Measurements from ENCODE around the gene RHBDF1. TPM values are rescaled to one million over a fixed set of nuclear protein-coding genes. Genes with fewer than 3 reads are reported as not detected.

RHBDF1 gene
- total RNA-seq, 2 experiments from 2014 or later = 0.61 TPM; not detected in 1

GRCh38 chr16:76535-77272, 4.3 kb upstream of the RHBDF1 start:
- intact Hi-C loops (cut with micrococcal nuclease) = no loop called here
- Mint-ChIP-seq H3K27ac (peak overlapping the region; percentile 73), H3K4me3 (peak overlapping the region; percentile 82), H3K9me3 (no peaks in the 10 kb centered on the region), H3K4me1 (ENCODE audit: low read depth) (peaks cover 31% of the 10 kb centered on the region), H3K36me3 (ENCODE audit: low read depth) (peaks cover 10% of the 10 kb centered on the region), H3K27me3 (peaks cover 19% of the 10 kb centered on the region)
- no peak for TF ChIP-seq CTCF (IDR thresholded peaks at IDR 0.05)
- POLR2A ChIA-PET = interaction anchor here (0.7 to 2.3 kb wide), 10 partner anchors 9 to 105 kb away, joined by 3 to 11 read pairs (median 5); partner anchors contain the start of genes POLR3K and SNRNP25
- ATAC-seq = no peak
- CTCF ChIA-PET = interaction anchor here (0.8 to 20.7 kb wide), 5 partner anchors 11 to 105 kb away, joined by 3 to 458 read pairs (median 10); partner anchors contain the start of gene HBQ1
- DNase-seq = peak; percentile 32

DNA sequence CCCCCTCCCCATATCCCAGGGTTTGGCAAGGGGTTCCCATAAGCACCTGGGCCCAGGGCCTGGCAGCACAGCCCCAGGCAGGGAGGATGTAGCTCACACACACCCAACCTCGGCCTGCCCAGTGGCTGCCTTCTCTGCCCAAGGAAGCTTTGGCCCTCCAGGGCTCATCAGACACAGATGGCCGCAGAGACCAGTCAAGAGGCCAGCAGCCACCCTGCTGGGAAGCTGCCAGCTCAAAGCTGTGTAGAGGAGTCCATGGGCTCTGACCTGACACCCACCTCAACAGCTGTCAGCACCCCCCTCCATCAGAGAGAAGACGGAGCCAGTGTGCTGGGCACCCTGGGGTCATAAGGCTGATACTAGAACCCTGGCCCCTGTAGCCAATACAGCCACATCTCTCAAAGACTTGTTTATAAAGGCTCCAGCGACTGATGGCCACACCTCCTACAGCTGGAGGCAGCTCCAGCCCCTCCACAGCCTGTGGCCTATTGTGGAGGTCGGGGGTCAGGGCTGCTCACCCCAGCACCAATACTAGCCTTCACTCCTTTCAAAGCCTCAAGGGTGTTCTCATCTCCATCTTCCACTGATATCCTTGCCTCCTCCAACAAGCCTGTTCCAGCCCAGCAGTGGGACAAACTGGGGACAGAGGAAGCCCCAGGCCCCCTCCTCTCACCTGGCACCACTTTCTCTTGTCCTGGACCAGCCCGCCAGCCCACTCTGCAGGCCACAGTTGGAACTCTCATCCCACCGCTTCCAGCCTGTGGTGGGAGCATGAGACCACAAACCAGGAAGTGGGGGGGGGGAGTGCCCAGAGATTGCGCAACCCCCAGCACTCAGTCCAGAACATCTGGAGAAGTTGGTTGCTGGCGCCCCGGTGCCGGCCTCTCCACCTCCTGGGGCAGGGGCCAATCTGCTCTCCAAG, 3.4 kb upstream of the RHBDF1 start:
- no peak for TF ChIP-seq CTCF (IDR thresholded peaks at IDR 0.05)
- CTCF ChIA-PET = interaction anchor here (1.3 to 20.7 kb wide), 5 partner anchors 9 to 105 kb away, joined by 3 to 458 read pairs (median 10); partner anchors contain the start of gene HBQ1
- DNase-seq (no peak), ATAC-seq (no peak)
- intact Hi-C loops (cut with micrococcal nuclease) = no loop called here
- Mint-ChIP-seq H3K4me3 (peak overlapping the region; percentile 82), H3K27me3 (peaks cover 25% of the 10 kb centered on the region), H3K9me3 (no peaks in the 10 kb centered on the region), H3K27ac (no peak overlapping the region), H3K36me3 (ENCODE audit: low read depth) (peaks cover 10% of the 10 kb centered on the region), H3K4me1 (ENCODE audit: low read depth) (peaks cover 31% of the 10 kb centered on the region)
- POLR2A ChIA-PET = interaction anchor here (1.5 kb wide), 1 partner anchor 10 kb away, joined by 5 read pairs; no protein-coding TSS in a partner anchor

- CTCF ChIA-PET = interaction anchor here (1.3 to 20.7 kb wide), 4 partner anchors 10 to 32 kb away, joined by 3 to 458 read pairs (median 17); no protein-coding TSS in a partner anchor
- Mint-ChIP-seq H3K4me3 (no peak overlapping the region), H3K9me3 (no peaks in the 10 kb centered on the region), H3K27me3 (peaks cover 27% of the 10 kb centered on the region), H3K4me1 (ENCODE audit: low read depth) (peaks cover 28% of the 10 kb centered on the region), H3K36me3 (ENCODE audit: low read depth) (peaks cover 4% of the 10 kb centered on the region), H3K27ac (no peak overlapping the region)
- no peak for DNase-seq
- POLR2A ChIA-PET = interaction anchor here (1.2 to 1.3 kb wide), 2 partner anchors 9 kb away, joined by 3 to 4 read pairs; no protein-coding TSS in a partner anchor
- intact Hi-C loops (cut with micrococcal nuclease) = no loop called here
- TF ChIP-seq CTCF (IDR thresholded peaks at IDR 0.05) = no peak
- no peak for ATAC-seq
Observed at GRCh38 chr16:74747-75334, 2.4 kb upstream of the RHBDF1 start.

DNA sequence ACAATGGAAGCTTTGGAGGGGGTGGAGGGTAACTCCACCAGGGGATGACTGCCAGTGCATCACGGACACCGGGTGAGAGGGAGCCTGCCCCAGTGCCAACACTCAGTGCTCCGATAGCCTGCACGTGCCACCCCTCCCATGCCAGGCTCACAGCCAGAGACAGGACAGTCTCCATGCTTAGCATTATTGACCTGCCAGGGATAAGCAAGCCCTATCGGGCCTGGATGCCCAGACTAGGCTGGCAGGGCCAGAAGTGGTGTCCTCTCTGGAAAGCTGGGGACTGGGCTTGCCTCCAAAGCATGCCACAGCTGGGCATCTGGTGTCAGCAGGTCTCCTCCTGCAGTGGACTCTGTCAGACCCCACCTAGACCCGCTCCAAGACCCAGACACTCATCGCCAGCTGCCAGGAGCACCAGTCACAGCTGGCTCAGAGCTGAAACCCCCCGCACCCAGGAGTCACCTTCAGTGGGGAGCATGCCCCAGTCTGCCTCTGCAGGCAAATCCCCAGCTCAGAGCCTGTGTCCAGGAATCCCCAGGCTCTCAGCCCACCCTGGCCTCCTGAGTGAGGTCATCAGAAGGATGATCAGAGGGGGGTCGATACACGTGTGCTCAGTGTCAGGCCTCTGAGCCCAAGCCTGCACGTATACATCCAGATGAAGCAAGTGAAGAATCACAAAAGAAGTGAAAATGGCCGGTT, 1.8 kb upstream of the RHBDF1 start:
- DNase-seq (no peak), ATAC-seq (no peak)
- H3K9me3 Mint-ChIP-seq = no peaks in the 10 kb centered on the region
- H3K27me3 Mint-ChIP-seq = peaks cover 27% of the 10 kb centered on the region
- H3K36me3 Mint-ChIP-seq (ENCODE audit: low read depth) = no peaks in the 10 kb centered on the region
- ChIA-PET CTCF (interaction anchor here (0.8 to 20.7 kb wide), 4 partner anchors 9 to 33 kb away, joined by 5 to 458 read pairs (median 17); no protein-coding TSS in a partner anchor), POLR2A (interaction anchor here (1.1 to 1.3 kb wide), 3 partner anchors 9 to 10 kb away, joined by 3 to 4 read pairs (median 3); no protein-coding TSS in a partner anchor)
- no peak for TF ChIP-seq CTCF (IDR thresholded peaks at IDR 0.05)
- no peak overlapping the region for H3K4me3 Mint-ChIP-seq
- intact Hi-C loops (cut with micrococcal nuclease) = no loop called here
- H3K4me1 Mint-ChIP-seq (ENCODE audit: low read depth) = peaks cover 22% of the 10 kb centered on the region
- no peak overlapping the region for H3K27ac Mint-ChIP-seq
